OCI-LY3 (cell line): ENCODE measurements around the gene CD4.

Source experiments
- H2AFZ ChIP-seq: fragments of 200-600, 300-600 bp; shearing (Covaris generic); 2 replicates; pipeline ENCODE4 v1.6.0; 2014; ENCODE audit warnings: antibody characterized with exemption, low read depth, low read length
- H3K27ac ChIP-seq: fragments of 200-600, 300-600 bp; sonication (generic); 2 replicates; pipeline ENCODE4 v1.5.1; 2014; ENCODE audit warnings: mild to moderate bottlenecking, low read length, moderate library complexity, mixed read lengths
- H3K27me3 ChIP-seq: fragments of 200-600, 300-600 bp; sonication (generic); 2 replicates; pipeline ENCODE4 v1.6.1; 2014; ENCODE audit warnings: low read depth, low read length, mixed read lengths
- H3K36me3 ChIP-seq: fragments of 200-600, 300-600 bp; sonication (generic); replicated peaks from 2 replicates; pipeline ENCODE3; 2014; ENCODE audit warnings: low read depth, low read length, mixed read lengths
- H3K4me1 ChIP-seq: fragments of 300-600, 200-600 bp; sonication (generic); 2 replicates; pipeline ENCODE4 v1.6.1; 2014; ENCODE audit warnings: low read length, mixed read lengths
- H3K4me2 ChIP-seq: fragments of 200-600, 300-600 bp; sonication (generic); 2 replicates; pipeline ENCODE4 v1.6.1; 2014; ENCODE audit warnings: low read length, mixed read lengths
- H3K4me3 ChIP-seq: fragments of 300-600, 200-600 bp; sonication (generic); 2 replicates; pipeline ENCODE4 v1.5.1; 2014; ENCODE audit warnings: antibody characterized with exemption, mild to moderate bottlenecking, low read length, moderate library complexity
- H3K79me2 ChIP-seq: fragments of 300-600, 200-600 bp; shearing (Covaris generic); 2 replicates; pipeline ENCODE4 v1.6.1; 2014; ENCODE audit warnings: mild to moderate bottlenecking, low read length, mixed read lengths
- H3K9ac ChIP-seq: fragments of 300-600, 200-600 bp; shearing (Covaris generic); 2 replicates; pipeline ENCODE4 v1.6.0; 2014; ENCODE audit warnings: mild to moderate bottlenecking, low read length, moderate library complexity
- H3K9me3 ChIP-seq: fragments of 200-600, 300-600 bp; shearing (Covaris generic); 2 replicates; pipeline ENCODE4 v1.6.1; 2014; ENCODE audit warnings: low read length, mixed read lengths; ENCODE audit not compliant: insufficient read depth
- H4K20me1 ChIP-seq: fragments of 200-600, 300-600 bp; sonication (generic); 2 replicates; pipeline ENCODE4 v1.6.1; 2016; ENCODE audit warnings: low read length, mixed read lengths; ENCODE audit not compliant: insufficient read depth
- CTCF ChIP-seq: fragments of 200-600, 300-600 bp; sonication (generic); IDR thresholded peaks from 2 replicates; pipeline ENCODE4 v1.5.1; 2014; ENCODE audit warnings: antibody characterized with exemption, low read length, low read depth
- EZH2phosphoT487 ChIP-seq: fragments of 200-600 bp; shearing (Covaris generic); IDR thresholded peaks from 2 replicates; pipeline ENCODE4 v1.6.1; 2018; ENCODE audit warnings: antibody characterized with exemption, mixed run types, low read depth

The CD4 gene

DNA sequence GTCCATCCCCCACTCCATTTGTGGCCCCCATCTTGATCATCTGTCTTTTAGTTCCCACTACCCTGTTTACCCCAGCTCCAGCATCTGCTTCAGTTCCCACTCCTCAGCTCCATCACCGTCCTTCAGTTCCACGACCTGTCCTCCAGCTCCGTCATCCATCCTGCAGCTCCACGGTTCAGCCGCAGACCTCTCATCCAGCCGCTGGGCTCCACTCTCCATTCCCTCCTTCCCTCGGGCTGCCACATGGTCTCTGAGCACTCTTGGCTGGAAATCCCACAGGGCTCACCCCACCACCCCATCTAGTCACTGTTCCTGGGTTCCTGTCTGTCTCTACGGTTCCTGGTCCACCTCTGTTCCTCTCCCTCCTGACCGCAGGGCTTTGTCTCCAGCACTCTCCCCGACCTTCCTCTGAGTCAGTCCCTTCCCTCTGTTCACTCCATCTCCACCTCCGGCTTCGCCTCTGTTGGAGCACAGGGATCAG, 35.6 kb downstream of the CD4 start:
- Histone ChIP-seq H2AFZ (no peak overlapping the region), H3K9ac (no peak overlapping the region), H3K27me3 (peaks cover 36% of the 10 kb centered on the region), H3K4me3 (no peak overlapping the region), H3K4me2 (no peak overlapping the region), H3K9me3 (no peaks in the 10 kb centered on the region), H3K27ac (no peak overlapping the region), H4K20me1 (no peaks in the 10 kb centered on the region), H3K4me1 (peaks cover 8% of the 10 kb centered on the region), H3K79me2 (no peaks in the 10 kb centered on the region), H3K36me3 (no peaks in the 10 kb centered on the region)
- no peak for TF ChIP-seq EZH2phosphoT487
- TF ChIP-seq CTCF: no peak

DNA sequence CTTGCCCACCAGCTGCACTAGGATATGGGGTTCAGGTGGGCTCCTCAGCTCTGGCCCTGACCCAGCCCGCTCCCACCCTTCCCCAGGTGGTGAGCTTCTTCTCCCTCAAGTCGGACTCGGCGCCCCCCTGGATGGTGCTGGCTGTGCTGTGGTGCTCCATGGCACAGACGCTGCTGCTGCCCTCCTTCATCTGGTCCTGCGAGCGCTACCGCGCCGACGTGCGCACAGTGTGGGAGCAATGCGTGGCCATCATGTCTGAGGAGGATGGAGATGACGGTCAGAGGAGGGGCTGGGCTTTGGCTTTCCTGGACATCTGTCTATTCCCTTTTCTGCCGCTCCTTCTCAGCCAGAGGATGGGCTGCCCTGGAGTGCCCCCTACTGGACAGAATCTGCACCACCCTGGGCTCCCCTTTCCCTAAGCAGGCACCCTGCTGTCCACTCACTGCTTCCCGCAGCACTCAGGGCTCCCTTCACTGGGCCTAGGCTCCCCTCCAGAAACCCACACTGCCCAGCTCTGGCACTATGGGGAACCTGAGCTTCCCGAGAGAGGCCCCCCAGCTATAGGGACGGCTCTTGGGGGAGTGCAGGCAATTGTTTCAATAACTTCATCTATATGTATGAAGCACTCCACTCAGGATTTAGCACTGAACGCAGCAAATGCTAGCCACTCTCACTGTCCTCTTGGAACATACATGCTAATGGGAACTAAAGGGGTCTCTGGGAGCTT, 36.2 kb downstream of the CD4 start:
- no peak for TF ChIP-seq EZH2phosphoT487
- peak; percentile 82 for TF ChIP-seq CTCF
- Histone ChIP-seq H3K36me3 (no peaks in the 10 kb centered on the region), H3K79me2 (no peaks in the 10 kb centered on the region), H3K4me2 (no peak overlapping the region; the same call in 1 of the 2 replicates), H3K4me3 (no peak overlapping the region), H4K20me1 (no peaks in the 10 kb centered on the region), H3K9ac (no peak overlapping the region), H3K9me3 (no peaks in the 10 kb centered on the region), H2AFZ (no peak overlapping the region), H3K27ac (no peak overlapping the region), H3K4me1 (peaks cover 11% of the 10 kb centered on the region), H3K27me3 (peaks cover 35% of the 10 kb centered on the region)

- Histone ChIP-seq H3K9ac (no peak overlapping the region), H3K4me1 (peaks cover 11% of the 10 kb centered on the region), H3K27me3 (peaks cover 31% of the 10 kb centered on the region), H4K20me1 (no peaks in the 10 kb centered on the region), H3K27ac (no peak overlapping the region), H3K36me3 (no peaks in the 10 kb centered on the region), H3K4me3 (no peak overlapping the region), H3K9me3 (no peaks in the 10 kb centered on the region), H3K79me2 (no peaks in the 10 kb centered on the region), H3K4me2 (no peak overlapping the region), H2AFZ (no peak overlapping the region)
- TF ChIP-seq CTCF (no peak), EZH2phosphoT487 (no peak)
These were observed 36.9 kb downstream of the CD4 start for GRCh38 chr12:6826125-6826733.

GRCh38 chr12:6826734-6827436, 37.6 kb downstream of the CD4 start:
- Histone ChIP-seq H4K20me1 (no peaks in the 10 kb centered on the region), H3K27me3 (peaks cover 28% of the 10 kb centered on the region), H3K9ac (no peak overlapping the region), H3K27ac (no peak overlapping the region), H3K9me3 (no peaks in the 10 kb centered on the region), H2AFZ (no peak overlapping the region), H3K79me2 (no peaks in the 10 kb centered on the region), H3K4me2 (peak overlapping the region; percentile 53), H3K4me1 (peaks cover 11% of the 10 kb centered on the region), H3K36me3 (peaks cover 2% of the 10 kb centered on the region), H3K4me3 (peak overlapping the region; percentile 25; the same call in 1 of the 2 replicates)
- TF ChIP-seq EZH2phosphoT487 (no peak), CTCF (no peak)
